ENCODE results near the gene CAMK1D.

CAMK1D gene

GRCh38 chr10:12583891-12584595 lies 234.7 kb downstream of the CAMK1D start:
- no peak overlapping the region for H3K27ac ChIP-seq (ENCODE audit: low read depth, low read length)
- H3K9me3 ChIP-seq (ENCODE audit: low read length), result no peaks in the 10 kb centered on the region
- H3K27me3 ChIP-seq (ENCODE audit: control insufficient read depth in 1 of 2, insufficient read depth in 2 of 2, low read length in 2 of 2), result no peaks in the 10 kb centered on the region
- no peak overlapping the region for H3K9ac ChIP-seq (ENCODE audit: low read length)
- H3K4me3 ChIP-seq (ENCODE audit: low read depth in 1 of 2, low read length in 2 of 2), result no peak overlapping the region
- H3K36me3 ChIP-seq (ENCODE audit: insufficient read depth, low read length), result no peaks in the 10 kb centered on the region
- H3K4me1 ChIP-seq (ENCODE audit: insufficient read depth, low read length), result peaks cover 22% of the 10 kb centered on the region

GRCh38 chr10:12586741-12587140 lies 237.4 kb downstream of the CAMK1D start:
- no peaks in the 10 kb centered on the region for H3K27me3 ChIP-seq (ENCODE audit: control insufficient read depth in 1 of 2, insufficient read depth in 2 of 2, low read length in 2 of 2)
- H3K27ac ChIP-seq (ENCODE audit: low read depth, low read length), result no peak overlapping the region
- H3K4me3 ChIP-seq (ENCODE audit: low read depth in 1 of 2, low read length in 2 of 2), result no peak overlapping the region
- H3K9ac ChIP-seq (ENCODE audit: low read length), result no peak overlapping the region
- H3K9me3 ChIP-seq (ENCODE audit: low read length), result no peaks in the 10 kb centered on the region
- no peaks in the 10 kb centered on the region for H3K36me3 ChIP-seq (ENCODE audit: insufficient read depth, low read length)
- peaks cover 5% of the 10 kb centered on the region for H3K4me1 ChIP-seq (ENCODE audit: insufficient read depth, low read length)

- Histone ChIP-seq H3K4me3 (ENCODE audit: low read depth in 1 of 2, low read length in 2 of 2) (no peak overlapping the region), H3K4me1 (ENCODE audit: insufficient read depth, low read length) (peaks cover 7% of the 10 kb centered on the region), H3K27ac (ENCODE audit: low read depth, low read length) (no peak overlapping the region), H3K9ac (ENCODE audit: low read length) (no peak overlapping the region), H3K36me3 (ENCODE audit: insufficient read depth, low read length) (no peaks in the 10 kb centered on the region), H3K9me3 (ENCODE audit: low read length) (no peaks in the 10 kb centered on the region), H3K27me3 (ENCODE audit: control insufficient read depth in 1 of 2, insufficient read depth in 2 of 2, low read length in 2 of 2) (no peaks in the 10 kb centered on the region)
These were observed 238.1 kb downstream of the CAMK1D start for GRCh38 chr10:12587451-12587888.

- H3K27ac ChIP-seq (ENCODE audit: low read depth, low read length), result no peak overlapping the region
These were observed 238.9 kb downstream of the CAMK1D start for GRCh38 chr10:12588091-12588860.

GRCh38 chr10:12589291-12589690 lies 239.9 kb downstream of the CAMK1D start:
- Histone ChIP-seq H3K27ac (ENCODE audit: low read depth, low read length) (no peak overlapping the region), H3K4me3 (ENCODE audit: low read depth in 1 of 2, low read length in 2 of 2) (no peak overlapping the region), H3K9ac (ENCODE audit: low read length) (no peak overlapping the region), H3K4me1 (ENCODE audit: insufficient read depth, low read length) (peaks cover 10% of the 10 kb centered on the region), H3K36me3 (ENCODE audit: insufficient read depth, low read length) (no peaks in the 10 kb centered on the region), H3K9me3 (ENCODE audit: low read length) (no peaks in the 10 kb centered on the region), H3K27me3 (ENCODE audit: control insufficient read depth in 1 of 2, insufficient read depth in 2 of 2, low read length in 2 of 2) (no peaks in the 10 kb centered on the region)

More at GRCh38 chr10:12588091-12588860, 238.9 kb downstream of the CAMK1D start:
- peaks cover 10% of the 10 kb centered on the region for H3K4me1 ChIP-seq (ENCODE audit: insufficient read depth, low read length)
- H3K4me3 ChIP-seq (ENCODE audit: low read depth in 1 of 2, low read length in 2 of 2), result no peak overlapping the region
- no peaks in the 10 kb centered on the region for H3K27me3 ChIP-seq (ENCODE audit: control insufficient read depth in 1 of 2, insufficient read depth in 2 of 2, low read length in 2 of 2)
- no peaks in the 10 kb centered on the region for H3K9me3 ChIP-seq (ENCODE audit: low read length)
- no peak overlapping the region for H3K9ac ChIP-seq (ENCODE audit: low read length)
- H3K36me3 ChIP-seq (ENCODE audit: insufficient read depth, low read length), result no peaks in the 10 kb centered on the region

GRCh38 chr10:12589791-12590190 lies 240.4 kb downstream of the CAMK1D start:
- no peak overlapping the region for H3K27ac ChIP-seq (ENCODE audit: low read depth, low read length)
- peaks cover 10% of the 10 kb centered on the region for H3K4me1 ChIP-seq (ENCODE audit: insufficient read depth, low read length)

GRCh38 chr10:12590675-12591659 lies 241.6 kb downstream of the CAMK1D start:
- no peak overlapping the region for H3K4me3 ChIP-seq (ENCODE audit: low read depth in 1 of 2, low read length in 2 of 2)
- no peak overlapping the region for H3K9ac ChIP-seq (ENCODE audit: low read length)
- peaks cover 10% of the 10 kb centered on the region for H3K4me1 ChIP-seq (ENCODE audit: insufficient read depth, low read length)
- H3K27ac ChIP-seq (ENCODE audit: low read depth, low read length), result no peak overlapping the region
- H3K9me3 ChIP-seq (ENCODE audit: low read length), result no peaks in the 10 kb centered on the region
- H3K27me3 ChIP-seq (ENCODE audit: control insufficient read depth in 1 of 2, insufficient read depth in 2 of 2, low read length in 2 of 2), result no peaks in the 10 kb centered on the region
- H3K36me3 ChIP-seq (ENCODE audit: insufficient read depth, low read length), result no peaks in the 10 kb centered on the region

More at GRCh38 chr10:12589791-12590190, 240.4 kb downstream of the CAMK1D start:
- H3K4me3 ChIP-seq (ENCODE audit: low read depth in 1 of 2, low read length in 2 of 2), result no peak overlapping the region
- no peaks in the 10 kb centered on the region for H3K36me3 ChIP-seq (ENCODE audit: insufficient read depth, low read length)
- no peak overlapping the region for H3K9ac ChIP-seq (ENCODE audit: low read length)
- H3K27me3 ChIP-seq (ENCODE audit: control insufficient read depth in 1 of 2, insufficient read depth in 2 of 2, low read length in 2 of 2), result no peaks in the 10 kb centered on the region
- no peaks in the 10 kb centered on the region for H3K9me3 ChIP-seq (ENCODE audit: low read length)

GRCh38 chr10:12592967-12593366 lies 243.6 kb downstream of the CAMK1D start:
- H3K36me3 ChIP-seq (ENCODE audit: insufficient read depth, low read length), result no peaks in the 10 kb centered on the region
- no peak overlapping the region for H3K9ac ChIP-seq (ENCODE audit: low read length)
- no peak overlapping the region for H3K27ac ChIP-seq (ENCODE audit: low read depth, low read length)
- H3K9me3 ChIP-seq (ENCODE audit: low read length), result no peaks in the 10 kb centered on the region
- peaks cover 5% of the 10 kb centered on the region for H3K4me1 ChIP-seq (ENCODE audit: insufficient read depth, low read length)
- no peaks in the 10 kb centered on the region for H3K27me3 ChIP-seq (ENCODE audit: control insufficient read depth in 1 of 2, insufficient read depth in 2 of 2, low read length in 2 of 2)
- H3K4me3 ChIP-seq (ENCODE audit: low read depth in 1 of 2, low read length in 2 of 2), result no peak overlapping the region

- Histone ChIP-seq H3K27me3 (ENCODE audit: control insufficient read depth in 1 of 2, insufficient read depth in 2 of 2, low read length in 2 of 2) (no peaks in the 10 kb centered on the region), H3K9me3 (ENCODE audit: low read length) (no peaks in the 10 kb centered on the region), H3K36me3 (ENCODE audit: insufficient read depth, low read length) (no peaks in the 10 kb centered on the region), H3K9ac (ENCODE audit: low read length) (no peak overlapping the region), H3K4me3 (ENCODE audit: low read depth in 1 of 2, low read length in 2 of 2) (no peak overlapping the region), H3K4me1 (ENCODE audit: insufficient read depth, low read length) (peaks cover 5% of the 10 kb centered on the region), H3K27ac (ENCODE audit: low read depth, low read length) (no peak overlapping the region)
These were observed 245.1 kb downstream of the CAMK1D start for GRCh38 chr10:12594448-12594944.

GRCh38 chr10:12595936-12596576 lies 246.7 kb downstream of the CAMK1D start:
- Histone ChIP-seq H3K27ac (ENCODE audit: low read depth, low read length) (no peak overlapping the region), H3K9me3 (ENCODE audit: low read length) (no peaks in the 10 kb centered on the region), H3K27me3 (ENCODE audit: control insufficient read depth in 1 of 2, insufficient read depth in 2 of 2, low read length in 2 of 2) (no peaks in the 10 kb centered on the region), H3K36me3 (ENCODE audit: insufficient read depth, low read length) (no peaks in the 10 kb centered on the region), H3K4me3 (ENCODE audit: low read depth in 1 of 2, low read length in 2 of 2) (no peak overlapping the region), H3K9ac (ENCODE audit: low read length) (no peak overlapping the region), H3K4me1 (ENCODE audit: insufficient read depth, low read length) (peaks cover 5% of the 10 kb centered on the region)

All from muscle layer of colon (tissue), 2 donors.